NCI-H1694 treated with DMSO at 0.1 percent for 48 hours (cell line): ENCODE data around the gene METTL6.
"Not testable (repeated sequence)": the region's sequence is repeated elsewhere in the genome, so short reads cannot be mapped to it uniquely, and the experiment has no call there.

Source experiments
- DNase-seq: peaks from one replicate; lab custom pipeline; 2025; lab: John Stamatoyannopoulos, UW

The METTL6 gene

GRCh38 chr3:15368561-15369135 is 58.7 kb downstream of the METTL6 start:
- DNase-seq = no peak

- DNase-seq = no peak
Observed at GRCh38 chr3:15367059-15367458, 60.3 kb downstream of the METTL6 start.

GRCh38 chr3:15364078-15364477 is 63.3 kb downstream of the METTL6 start:
- not testable (repeated sequence) for DNase-seq

GRCh38 chr3:15361494-15362214 is 65.7 kb downstream of the METTL6 start:
- no peak for DNase-seq

GRCh38 chr3:15360788-15361493 is 66.4 kb downstream of the METTL6 start:
- no peak for DNase-seq
